B cell (primary cell): Measurements from ENCODE around the gene EPB41L3. TPM values are rescaled to one million over a fixed set of nuclear protein-coding genes. Genes with fewer than 3 reads are reported as not detected.

Experiments used
- ATAC-seq: fragments of 200-7000 bp; cut with Tn5 transposase; one replicate; pipeline ENCODE4 v1.10.0; 2021; ENCODE audit warnings: low read depth, mild to moderate bottlenecking, moderate number of reproducible peaks, moderate library complexity
- CTCF ChIA-PET: fragments of 350-600 bp; sonication (Branson Sonifier 250); formaldehyde crosslinking; loops from one replicate; lab custom pipeline; 2021; ENCODE audit warnings: antibody characterized with exemption, inconsistent platforms; lab: Charles Lee
- POLR2A ChIA-PET: fragments of 350-600 bp; sonication (Branson Sonifier 250); formaldehyde crosslinking; loops from one replicate; lab custom pipeline; 2021; ENCODE audit warnings: antibody characterized with exemption; lab: Charles Lee
- DNase-seq: peaks from one replicate; pipeline ENCODE4 v3.0.0; 2013
- H2AFZ ChIP-seq: 2 replicates; pipeline ENCODE4 v1.6.1; 2012; ENCODE audit warnings: mild to moderate bottlenecking, low read depth, low read length; ENCODE audit not compliant: insufficient read depth, poor library complexity, severe bottlenecking
- H3K27ac ChIP-seq, 2 donors: 1 replicate in 1 of 2; 2 replicates in 1 of 2; pipeline ENCODE4 v1.5.1; 2012 to 2013; ENCODE audit warnings: low read length in 2 of 2, mild to moderate bottlenecking in 2 of 2, moderate library complexity in 1 of 2
- H3K27me3 ChIP-seq, 4 experiments: fragments of 200-600 bp in 1 of 4; sonication (generic) in 1 of 4; replicated peaks in 1 of 4; 1 replicate in 2 of 4; 2 replicates in 2 of 4; pipeline versions ENCODE4 v1.6.1 to v1.7.0; 2013 to 2016; ENCODE audit warnings: low read length in 3 of 4, mild to moderate bottlenecking in 2 of 4, mixed read lengths in 1 of 4, moderate library complexity in 1 of 4; ENCODE audit not compliant: insufficient read depth in 4 of 4, control insufficient read depth in 3 of 4; ENCODE audit errors: control extremely low read depth in 1 of 4
- H3K36me3 ChIP-seq, 2 experiments: replicated peaks in 1 of 2; 1 replicate in 1 of 2; 2 replicates in 1 of 2; pipeline versions ENCODE4 v1.6.1 to v1.7.1; 2013; ENCODE audit warnings: low read length in 1 of 2; ENCODE audit not compliant: insufficient read depth in 2 of 2, control insufficient read depth in 1 of 2; ENCODE audit errors: control extremely low read depth in 1 of 2, extremely low read depth in 1 of 2
- H3K4me1 ChIP-seq, 2 donors: fragments of 200-600 bp in 1 of 2; sonication (generic) in 1 of 2; 1 replicate in 1 of 2; 2 replicates in 1 of 2; pipeline versions ENCODE4 v1.5.1 to v1.6.1; 2013 to 2017; ENCODE audit warnings: low read length in 2 of 2; ENCODE audit not compliant: control insufficient read depth in 2 of 2, insufficient read depth in 2 of 2
- H3K4me2 ChIP-seq: replicated peaks from 2 replicates; pipeline ENCODE3; 2012; ENCODE audit warnings: mild to moderate bottlenecking, low read depth, low read length; ENCODE audit not compliant: poor library complexity, severe bottlenecking
- H3K4me3 ChIP-seq, 5 experiments: fragments of 200-600 bp in 1 of 5; sonication (generic) in 1 of 5; 1 replicate in 3 of 5; 2 replicates in 2 of 5; pipeline versions ENCODE4 v1.5.1 to v1.7.0; 2011 to 2016; ENCODE audit warnings: low read length in 4 of 5, mild to moderate bottlenecking in 4 of 5, low read depth in 2 of 5, control low read depth in 1 of 5, moderate library complexity in 1 of 5; ENCODE audit not compliant: insufficient read depth in 1 of 5; ENCODE audit errors: control extremely low read depth in 1 of 5, extremely low read depth in 1 of 5
- H3K79me2 ChIP-seq: fragments of 200-600 bp; sonication (generic); one replicate; pipeline ENCODE4 v1.6.0; 2016; ENCODE audit warnings: low read length; ENCODE audit not compliant: control insufficient read depth, insufficient read depth
- H3K9ac ChIP-seq: fragments of 200-600 bp; sonication (generic); 2 replicates; pipeline ENCODE4 v1.6.1; 2017; ENCODE audit warnings: mild to moderate bottlenecking, low read length, moderate library complexity
- H3K9me3 ChIP-seq, 3 donors: one replicate each; pipeline versions ENCODE4 v1.6.1 to v1.7.1; 2013; ENCODE audit warnings: low read length in 2 of 3; ENCODE audit not compliant: control insufficient read depth in 2 of 3, insufficient read depth in 1 of 3; ENCODE audit errors: control extremely low read depth in 1 of 3
- H4K20me1 ChIP-seq: 2 replicates; pipeline ENCODE4 v1.6.0; 2012; ENCODE audit warnings: mild to moderate bottlenecking, low read length; ENCODE audit not compliant: insufficient read depth, control insufficient read depth, poor library complexity, severe bottlenecking
- H3K27ac Mint-ChIP-seq: one replicate; pipeline ENCODE4 v1.8.0; 2021; ENCODE audit warnings: mixed read lengths
- H3K27me3 Mint-ChIP-seq: one replicate; pipeline ENCODE4 v1.8.0; 2021; ENCODE audit warnings: mixed read lengths
- H3K4me1 Mint-ChIP-seq: one replicate; pipeline ENCODE4 v1.8.0; 2021; ENCODE audit warnings: mixed read lengths
- H3K4me3 Mint-ChIP-seq: one replicate; pipeline ENCODE4 v1.8.0; 2021; ENCODE audit warnings: mixed read lengths
- H3K9me3 Mint-ChIP-seq: one replicate; pipeline ENCODE4 v1.8.0; 2022; ENCODE audit warnings: mixed read lengths; ENCODE audit not compliant: insufficient read depth
- CTCF ChIP-seq: fragments of 200-600 bp; IDR thresholded peaks from one replicate; pipeline ENCODE4 v1.8.0; 2022; ENCODE audit warnings: antibody characterized with exemption, mild to moderate bottlenecking
- EZH2 ChIP-seq: IDR thresholded peaks from 2 replicates; pipeline ENCODE4 v1.6.1; 2012; ENCODE audit warnings: borderline replicate concordance, low read depth, mild to moderate bottlenecking, moderate library complexity, low read length; ENCODE audit not compliant: insufficient read depth, poor library complexity, severe bottlenecking
- WGBS: methylation state at CpG from one replicate; pipeline ENCODE4 v1.1.5; 2013; ENCODE audit warnings: missing lambda C conversion rate; ENCODE audit not compliant: insufficient coverage; 5-methylcytosine and 5-hydroxymethylcytosine counted together
- intact Hi-C: fragments of 100-400 bp; cut with micrococcal nuclease; formaldehyde crosslinking; loops from one replicate; pipeline ENCODE4 v1.10.0; 2022
- polyA plus RNA-seq: library from polyadenylated mRNA; depleted of rRNA; stranded (reverse); fragments of >200 nt; gene quantifications from 2 replicates; pipeline ENCODE4 v1.2.3, GENCODE V29; 2012
- total RNA-seq, 2 donors: library from RNA; stranded (reverse); fragments of 120-200 nt in 1 of 2; gene quantifications; 1 replicate in 1 of 2; 2 replicates in 1 of 2; pipeline versions ENCODE4 v1.2.3 to v1.2.4, GENCODE V29; 2013 to 2022

The EPB41L3 gene
- total and polyA plus RNA-seq, 2 donors (not counting 1 experiment from before 2014, with no cell fraction given), result 0.57 to 0.58 TPM

DNA sequence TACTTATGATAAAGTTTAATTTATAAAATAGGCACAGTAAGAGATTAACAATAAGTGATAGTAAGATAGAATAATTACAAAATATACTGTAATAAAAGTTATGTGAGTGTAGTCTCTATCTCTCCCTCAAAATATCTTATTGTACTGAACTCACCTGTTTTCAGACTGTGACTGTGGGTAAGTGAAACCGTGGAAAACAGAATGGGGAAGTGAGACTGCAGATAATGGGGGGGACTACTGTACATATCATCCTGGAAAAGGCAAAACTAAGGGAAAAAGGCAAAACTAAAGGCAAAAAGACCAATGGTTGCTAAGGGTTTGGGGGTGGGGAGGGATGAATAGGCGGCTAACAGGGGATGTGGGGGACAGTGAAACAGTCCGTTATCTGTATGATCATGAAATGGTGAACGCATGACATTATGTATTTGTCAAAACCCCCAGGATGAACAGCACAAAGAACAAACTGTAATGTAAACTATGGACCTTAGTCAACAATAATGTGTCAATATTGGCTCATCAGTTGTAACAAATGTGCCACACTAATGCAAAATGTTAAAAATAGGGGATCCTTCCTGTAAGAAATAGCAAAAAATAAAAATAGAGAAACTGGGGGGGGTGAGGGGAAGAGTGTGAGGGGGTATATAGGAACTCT is 93.8 kb downstream of the EPB41L3 start:
- Histone ChIP-seq H2AFZ (no peak overlapping the region), H3K27ac (no peak overlapping the region), H3K4me3 (no peak overlapping the region), H3K27me3 (no peaks in the 10 kb centered on the region), H3K9ac (no peak overlapping the region), H3K4me2 (no peak overlapping the region), H3K79me2 (no peaks in the 10 kb centered on the region), H4K20me1 (no peaks in the 10 kb centered on the region), H3K36me3 (no peaks in the 10 kb centered on the region), H3K9me3 (no peaks in the 10 kb centered on the region), H3K4me1 (peaks cover 3 to 4% of the 10 kb centered on the region in 2 donors)
- H3K4me1 Mint-ChIP-seq, result peaks cover 6% of the 10 kb centered on the region
- no peak for DNase-seq
- H3K27ac Mint-ChIP-seq, result no peak overlapping the region
- 0% methylated on average over 1 of the region's 4 CpGs for WGBS
- H3K27me3 Mint-ChIP-seq, result peaks cover 4% of the 10 kb centered on the region
- ChIA-PET POLR2A (no interaction called here), CTCF (no interaction called here)
- no peak for TF ChIP-seq EZH2
- TF ChIP-seq CTCF, result no peak
- no peak overlapping the region for H3K4me3 Mint-ChIP-seq
- intact Hi-C loops, result no loop called here
- no peaks in the 10 kb centered on the region for H3K9me3 Mint-ChIP-seq
- ATAC-seq, result no peak

- Histone ChIP-seq H3K4me1 (peaks cover 10 to 11% of the 10 kb centered on the region in 2 donors), H3K4me3 (no peak overlapping the region), H3K4me2 (no peak overlapping the region), H3K36me3 (no peaks in the 10 kb centered on the region), H3K27me3 (no peaks in the 10 kb centered on the region), H2AFZ (no peak overlapping the region), H4K20me1 (no peaks in the 10 kb centered on the region), H3K9ac (no peak overlapping the region), H3K9me3 (no peaks in the 10 kb centered on the region), H3K79me2 (no peaks in the 10 kb centered on the region), H3K27ac (no peak overlapping the region)
- Mint-ChIP-seq H3K4me1 (peaks cover 11% of the 10 kb centered on the region), H3K4me3 (no peak overlapping the region), H3K27me3 (peaks cover 4% of the 10 kb centered on the region), H3K9me3 (no peaks in the 10 kb centered on the region), H3K27ac (no peak overlapping the region)
- 93% methylated on average over 7 of the region's 7 CpGs for WGBS
- DNase-seq, result no peak
- TF ChIP-seq CTCF (no peak), EZH2 (no peak)
- ChIA-PET CTCF (no interaction called here), POLR2A (interaction anchor here (0.6 kb wide), 1 partner anchor 71 kb away, joined by 3 read pairs; no protein-coding TSS in a partner anchor)
- no peak for ATAC-seq
- intact Hi-C loops, result no loop called here
Measured at GRCh38 chr18:5447442-5447841, 96.4 kb downstream of the EPB41L3 start.
